ENCODE measurements around the gene RFLNA. TPM values are rescaled to one million over a fixed set of nuclear protein-coding genes. Genes with fewer than 3 reads are reported as not detected.
"Not testable (repeated sequence)": the region's sequence is repeated elsewhere in the genome, so short reads cannot be mapped to it uniquely, and the experiment has no call there.

RFLNA gene
- polyA plus RNA-seq, 3 donors: 5.7 to 9.0 (median 7.6) TPM

DNA sequence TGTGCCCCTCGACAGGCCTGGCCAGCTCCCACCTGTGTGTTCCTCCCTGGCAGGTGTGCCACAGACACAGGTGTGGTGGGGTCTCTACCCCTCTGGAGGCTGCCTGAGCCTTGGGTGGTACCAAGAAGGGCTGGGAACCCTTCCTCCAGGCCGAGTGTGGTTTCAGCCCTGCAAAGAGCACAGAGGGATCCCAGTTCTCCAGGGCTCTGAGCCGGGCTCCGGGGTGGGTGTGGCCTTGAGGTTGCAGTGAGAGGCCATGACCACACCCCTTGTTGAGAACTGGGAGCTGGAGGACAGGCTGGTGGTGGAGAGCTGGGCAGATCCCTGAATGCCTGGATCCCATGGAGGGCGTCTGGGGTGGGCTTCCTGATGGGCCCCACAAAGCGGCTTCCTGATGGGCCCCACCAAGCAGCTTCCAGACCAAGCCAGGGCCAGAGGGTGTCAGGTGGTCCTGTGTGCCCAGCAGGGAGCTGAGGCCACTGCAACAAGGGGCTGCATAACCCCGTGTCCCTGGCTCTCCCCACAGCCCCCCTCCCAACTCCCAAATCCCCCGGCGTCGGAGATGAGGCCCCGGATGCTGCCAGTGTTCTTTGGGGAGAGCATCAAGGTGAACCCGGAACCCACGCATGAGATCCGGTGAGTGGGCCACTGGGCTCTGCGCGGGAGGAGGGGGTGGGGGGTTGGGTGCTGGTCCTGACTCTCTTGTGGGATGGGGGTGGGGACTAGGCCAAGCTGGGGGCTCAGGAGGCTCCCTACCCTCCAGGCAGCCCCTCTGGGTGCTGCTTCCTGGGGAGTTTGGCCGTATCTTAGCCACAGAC is 16.6 kb downstream of the RFLNA start:
- no peak for DNase-seq (ENCODE audit: extremely low read depth in 1 of 11, low read depth in 9 of 11, low spot score in 4 of 11)

DNA sequence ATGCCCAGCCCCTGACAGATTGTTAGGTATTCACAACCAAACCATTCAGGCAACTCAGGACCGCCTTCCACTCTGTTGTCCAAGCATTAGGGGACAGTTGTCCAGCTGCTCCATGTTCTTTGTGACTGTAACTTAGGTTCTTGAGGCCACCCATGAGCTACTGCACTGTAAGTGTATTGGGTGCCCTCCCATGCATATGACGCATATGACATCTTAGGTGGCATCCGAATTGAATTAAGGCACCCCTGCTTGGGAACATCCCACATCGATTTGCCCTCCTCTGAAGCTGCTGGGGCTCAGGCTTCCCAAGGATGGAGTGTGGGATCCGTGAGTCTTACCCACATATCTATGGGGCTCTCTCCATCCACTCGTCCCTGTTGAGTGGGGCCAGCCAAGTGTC is 17.7 kb downstream of the RFLNA start:
- no peak for DNase-seq (ENCODE audit: extremely low read depth in 1 of 11, low read depth in 9 of 11, low spot score in 4 of 11)

DNA sequence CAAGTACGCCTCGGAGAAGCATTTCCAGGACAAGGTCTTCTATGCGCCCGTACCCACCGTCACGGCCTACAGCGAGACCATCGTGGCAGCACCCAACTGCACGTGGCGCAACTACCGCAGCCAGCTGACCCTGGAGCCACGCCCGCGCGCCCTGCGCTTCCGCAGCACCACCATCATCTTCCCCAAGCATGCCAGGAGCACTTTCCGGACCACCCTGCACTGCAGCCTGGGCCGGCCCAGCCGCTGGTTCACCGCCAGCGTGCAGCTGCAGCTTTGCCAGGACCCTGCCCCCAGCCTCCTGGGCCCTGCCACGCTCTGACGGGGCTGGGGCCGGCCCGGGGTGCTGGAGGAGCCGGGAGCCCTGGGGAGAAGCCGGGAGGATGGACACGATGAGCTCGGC is 19.3 kb downstream of the RFLNA start:
- DNase-seq (ENCODE audit: extremely low read depth in 1 of 11, low read depth in 9 of 11, low spot score in 4 of 11): no peak

DNA sequence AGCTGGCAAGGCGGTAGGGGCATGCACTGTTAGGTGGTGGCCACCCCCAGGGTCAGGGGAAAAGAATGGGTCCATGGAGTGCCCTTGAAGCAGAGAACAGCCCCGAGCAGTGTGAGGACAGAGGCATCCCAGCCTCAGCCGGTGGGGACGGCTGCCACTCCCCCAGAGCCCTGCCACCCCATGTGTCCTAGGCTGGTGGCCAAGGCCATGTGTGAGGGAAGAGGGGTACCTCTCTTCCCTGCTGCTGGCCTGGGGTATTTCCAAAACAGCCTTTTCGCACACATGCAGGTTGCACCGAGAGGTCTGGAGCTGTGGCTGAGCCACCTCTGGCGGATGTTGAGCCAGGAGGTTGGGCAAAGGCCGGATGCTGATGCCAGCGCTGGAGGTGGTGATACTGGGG is 19.9 kb downstream of the RFLNA start:
- DNase-seq (ENCODE audit: extremely low read depth in 1 of 11, low read depth in 9 of 11, low spot score in 4 of 11): no peak

DNA sequence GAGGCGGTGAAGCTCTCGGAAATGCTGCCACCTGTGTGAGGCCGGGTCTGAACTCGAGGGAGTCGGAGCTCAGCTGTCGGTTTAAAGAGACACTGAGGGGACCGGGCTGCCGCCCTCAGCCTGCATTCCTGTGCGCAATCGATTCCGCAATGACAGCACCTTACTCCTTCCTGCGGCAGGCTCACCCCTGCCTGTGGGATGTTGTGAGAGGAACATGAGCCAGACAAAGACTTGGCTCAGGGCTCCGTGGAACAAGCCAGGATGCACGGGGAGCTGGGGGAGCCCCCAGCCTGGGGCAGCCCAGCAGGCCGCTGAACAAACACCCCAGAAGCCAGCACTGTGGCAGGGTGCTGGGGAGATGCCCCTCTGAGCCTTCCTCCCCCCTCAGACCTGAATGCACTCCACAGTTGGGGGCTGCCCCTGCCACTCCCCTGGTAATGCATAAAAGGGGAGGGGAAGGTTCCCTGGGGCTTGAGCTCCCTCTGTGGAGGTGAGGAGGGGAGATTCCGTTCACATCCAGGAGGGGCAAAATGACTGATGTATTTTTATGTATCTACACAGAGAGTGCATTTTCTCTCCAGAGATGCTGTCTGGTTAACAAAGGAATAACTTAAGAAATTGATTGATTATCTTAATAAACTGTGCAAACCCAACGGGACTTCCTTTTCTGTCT is 20.6 kb downstream of the RFLNA start:
- DNase-seq (ENCODE audit: extremely low read depth in 1 of 11, low read depth in 9 of 11, low spot score in 4 of 11): no peak

DNA sequence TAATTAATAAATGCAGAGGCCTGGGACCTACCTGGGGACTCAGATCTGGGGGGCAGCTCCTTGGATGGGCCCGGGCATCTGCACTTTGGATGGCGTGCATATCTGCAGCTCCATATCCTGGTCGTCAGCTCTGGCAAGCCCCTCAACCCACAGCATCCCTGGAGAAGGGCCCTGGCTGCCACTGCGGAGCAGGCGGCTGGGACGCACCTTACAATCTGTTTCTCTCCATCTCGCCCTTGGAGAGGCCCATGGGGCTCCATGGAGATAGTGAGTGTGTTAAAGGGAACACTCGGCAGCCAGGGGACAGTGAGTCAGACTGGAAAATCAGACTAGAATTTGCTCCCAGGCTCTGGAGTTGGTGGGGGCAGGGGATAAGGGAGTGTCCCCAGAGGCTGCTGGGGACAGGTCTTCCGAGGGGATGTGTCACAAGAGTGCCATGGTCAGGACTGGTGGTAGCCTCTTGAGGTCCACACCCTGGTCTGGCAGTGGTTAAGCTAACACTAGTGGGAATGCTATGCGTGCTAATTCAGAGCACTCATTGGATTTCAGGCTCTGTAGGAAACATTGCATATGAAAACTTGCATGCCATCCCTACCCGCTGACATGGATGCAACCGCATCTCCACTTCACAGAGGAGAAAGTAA is 21.5 kb downstream of the RFLNA start:
- no peak for DNase-seq (ENCODE audit: extremely low read depth in 1 of 11, low read depth in 9 of 11, low spot score in 4 of 11)

DNA sequence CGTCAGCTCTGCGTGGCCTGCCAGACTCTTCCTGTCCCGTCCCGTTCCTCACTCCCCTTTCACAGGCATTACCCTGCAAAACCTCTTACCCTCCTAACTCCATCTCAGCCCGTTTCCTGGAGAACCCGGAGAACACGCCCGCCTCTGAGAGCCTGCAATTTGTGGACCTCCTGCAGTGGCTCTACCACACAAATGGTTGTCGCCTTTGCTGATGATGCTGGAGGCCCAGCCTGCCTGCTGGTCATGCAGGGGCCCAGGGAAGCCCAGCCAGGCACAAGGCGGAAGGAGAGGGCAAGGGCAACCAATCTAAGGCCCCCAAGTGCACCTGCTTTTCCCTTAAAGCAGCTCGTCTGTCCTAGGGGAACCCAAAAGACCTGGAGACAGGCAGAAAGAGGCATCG is 22.5 kb downstream of the RFLNA start:
- no peak for DNase-seq (ENCODE audit: extremely low read depth in 1 of 11, low read depth in 9 of 11, low spot score in 4 of 11)

DNA sequence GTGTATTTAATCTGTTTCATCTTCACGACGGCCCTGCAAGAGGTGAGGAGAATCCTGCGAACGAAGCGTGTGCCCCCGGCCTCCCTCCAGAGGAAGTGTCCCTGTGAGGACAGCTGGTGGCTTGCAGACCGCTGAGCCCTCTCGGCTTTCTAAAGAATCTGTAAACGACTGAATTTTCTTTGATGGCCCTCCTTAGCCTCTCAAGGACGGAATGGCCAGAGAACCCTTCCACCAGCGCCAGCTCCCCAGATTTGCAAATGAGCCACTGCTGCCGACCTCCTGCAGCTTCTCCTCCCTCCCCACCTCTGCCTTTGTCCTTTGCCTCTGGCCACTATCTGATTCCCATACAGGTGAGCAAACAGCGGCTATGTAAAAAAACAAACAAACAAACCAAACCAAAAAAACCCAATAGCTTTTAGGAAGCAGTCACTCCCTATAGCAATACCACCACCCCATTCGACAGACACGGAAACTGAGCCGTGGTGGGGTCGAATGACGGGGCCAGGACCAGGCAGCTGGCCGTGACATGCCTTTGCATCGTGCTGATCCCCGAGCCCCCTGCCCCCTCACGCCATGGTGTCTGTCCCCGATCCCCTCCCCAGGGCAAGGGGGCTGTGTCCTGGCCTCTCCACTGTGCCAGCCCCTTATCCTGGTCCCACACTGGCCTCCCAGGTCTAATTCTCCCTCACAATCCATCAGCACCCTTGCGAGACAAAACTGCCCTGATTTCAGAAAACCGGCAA is 23.6 kb downstream of the RFLNA start:
- no peak for DNase-seq (ENCODE audit: extremely low read depth in 1 of 11, low read depth in 9 of 11, low spot score in 4 of 11)

DNA sequence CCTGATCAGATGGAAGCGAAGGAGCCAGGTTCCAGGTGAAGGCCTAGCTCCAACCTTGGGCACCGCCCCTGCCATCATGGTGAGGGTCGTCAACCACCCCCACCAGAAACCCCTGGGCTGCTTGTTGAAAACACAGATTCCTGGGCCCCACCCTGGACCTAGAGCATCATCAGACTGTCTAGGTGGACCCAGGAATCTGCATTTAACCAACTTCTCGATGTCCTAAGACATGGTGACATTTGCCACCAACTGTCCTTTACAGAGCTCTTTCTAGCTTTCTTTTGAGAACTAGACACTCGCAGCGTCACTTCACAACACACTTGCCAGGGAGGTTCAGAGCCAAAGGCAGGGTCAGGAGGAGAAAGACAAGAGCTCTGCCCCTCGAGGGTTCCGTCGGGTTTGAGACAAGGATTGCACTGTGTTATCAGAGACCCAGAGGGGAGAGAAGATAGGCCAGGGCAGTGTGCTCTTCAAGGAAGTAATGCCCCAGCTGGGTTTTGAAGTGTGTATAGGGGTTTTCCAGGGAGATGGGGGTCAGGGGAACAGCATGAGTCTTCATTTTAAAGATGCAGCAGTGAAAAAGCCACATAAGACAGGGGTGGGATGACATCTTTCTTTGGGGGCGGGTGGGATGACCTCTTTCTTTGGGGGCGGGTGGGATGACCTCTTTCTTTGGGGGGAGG is 24.6 kb downstream of the RFLNA start:
- DNase-seq (ENCODE audit: extremely low read depth in 1 of 11, low read depth in 9 of 11, low spot score in 4 of 11): no peak

DNA sequence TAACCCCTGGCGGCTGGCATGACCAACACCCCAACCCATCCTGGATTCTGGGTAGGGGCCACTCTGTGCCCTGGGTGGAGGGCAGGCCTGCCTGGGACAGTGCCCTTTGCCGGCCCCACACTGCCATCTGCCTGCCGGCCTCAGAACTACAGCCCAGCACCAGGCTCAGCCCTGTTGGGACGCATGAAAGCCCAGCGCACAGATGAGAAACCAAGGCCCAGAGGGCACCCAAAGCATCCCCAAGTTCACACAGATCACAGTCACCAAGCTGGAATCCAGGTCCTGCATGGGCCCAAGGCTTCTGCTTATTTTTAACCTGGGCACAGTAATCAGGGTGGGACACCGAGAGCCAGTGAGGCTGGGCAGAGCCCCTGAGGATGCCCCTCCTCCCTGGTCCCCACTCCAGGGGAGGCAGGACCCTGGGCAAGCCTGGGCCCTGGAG is 26.2 kb downstream of the RFLNA start:
- DNase-seq (ENCODE audit: extremely low read depth in 1 of 11, low read depth in 9 of 11, low spot score in 4 of 11): no peak

DNA sequence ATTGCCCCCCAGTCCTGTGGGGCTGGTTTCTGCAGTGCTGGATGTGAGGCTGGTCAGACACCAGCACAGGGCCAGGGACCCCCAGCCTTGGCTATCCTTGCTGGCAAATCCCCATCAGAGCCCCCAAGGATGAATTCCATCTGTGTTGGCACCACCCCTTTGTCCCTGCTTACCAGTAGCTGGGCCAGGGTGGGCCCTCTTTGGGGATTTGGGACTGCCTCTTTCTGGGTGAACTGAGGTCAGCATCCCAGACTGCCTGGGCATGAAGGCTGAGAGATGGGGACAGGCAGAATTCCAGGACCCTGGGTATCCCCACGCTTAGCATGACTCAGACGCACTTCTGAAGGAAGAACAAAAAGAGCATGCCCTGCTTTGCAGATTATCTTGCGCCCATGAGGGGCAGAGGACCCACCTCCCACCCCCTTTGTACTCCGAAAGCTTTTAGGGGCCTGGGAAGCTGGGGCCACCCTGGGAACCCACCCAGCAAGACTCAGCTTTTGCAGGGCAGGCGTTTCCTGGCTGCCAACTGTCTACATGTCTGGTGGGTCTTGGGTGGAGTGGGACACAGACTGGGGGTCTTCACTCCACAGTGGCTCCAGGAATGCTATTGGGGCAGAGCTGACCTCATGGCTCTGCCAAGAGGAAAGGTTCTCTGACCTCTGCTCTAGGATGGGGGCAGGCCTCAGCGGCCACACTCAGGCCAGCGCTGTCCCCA is 26.8 kb downstream of the RFLNA start:
- DNase-seq (ENCODE audit: extremely low read depth in 1 of 11, low read depth in 9 of 11, low spot score in 4 of 11): no peak

DNA sequence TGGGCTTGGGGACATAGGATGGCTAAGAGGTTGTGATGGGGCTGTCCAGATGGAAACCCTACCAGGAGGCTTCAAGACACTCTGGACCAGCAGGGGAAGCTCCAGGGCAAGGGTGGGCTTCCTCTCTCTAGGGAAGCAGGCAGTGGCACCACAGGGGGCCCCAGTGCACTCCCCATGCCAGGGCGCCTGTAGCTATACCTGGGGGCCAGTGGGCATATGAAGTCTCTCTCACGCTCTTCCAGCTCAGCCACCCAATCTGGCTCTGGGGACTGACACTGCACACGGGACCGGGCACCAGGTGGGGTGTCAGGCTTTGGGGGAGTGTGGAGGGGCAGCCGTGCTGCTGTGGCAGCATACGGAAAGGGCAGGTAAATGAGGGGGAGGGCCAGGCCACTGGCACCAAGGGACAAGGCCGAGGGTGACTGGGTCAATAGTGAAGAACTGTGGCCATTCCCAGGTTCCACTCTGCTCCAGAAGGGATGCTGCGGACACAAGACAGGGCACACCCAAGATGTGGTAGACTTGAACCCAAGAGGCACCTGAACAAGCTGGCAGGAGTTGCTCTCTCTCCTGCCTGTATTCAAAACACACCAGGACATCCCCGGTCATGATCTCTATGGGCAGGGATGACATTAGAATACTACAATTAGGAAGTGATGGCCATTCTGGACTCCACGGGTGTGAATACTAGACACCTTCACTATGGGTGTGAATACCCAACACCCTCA is 27.5 kb downstream of the RFLNA start:
- no peak for DNase-seq (ENCODE audit: extremely low read depth in 1 of 11, low read depth in 9 of 11, low spot score in 4 of 11)

DNA sequence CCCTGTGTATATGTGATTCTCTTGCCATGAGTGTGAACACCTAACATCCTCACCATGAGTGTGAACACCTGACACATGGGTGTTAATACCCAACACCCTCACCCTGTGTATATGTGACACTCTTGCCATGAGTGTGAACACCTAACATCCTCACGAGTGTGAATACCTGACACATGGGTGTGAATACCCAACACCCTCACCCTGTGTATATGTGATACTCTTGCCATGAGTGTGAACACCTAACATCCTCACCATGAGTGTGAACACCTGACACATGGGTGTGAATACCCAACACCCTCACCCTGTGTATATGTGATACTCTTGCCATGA is 28.1 kb downstream of the RFLNA start:
- DNase-seq (ENCODE audit: extremely low read depth in 1 of 11, low read depth in 9 of 11, low spot score in 4 of 11): not testable (repeated sequence)

DNA sequence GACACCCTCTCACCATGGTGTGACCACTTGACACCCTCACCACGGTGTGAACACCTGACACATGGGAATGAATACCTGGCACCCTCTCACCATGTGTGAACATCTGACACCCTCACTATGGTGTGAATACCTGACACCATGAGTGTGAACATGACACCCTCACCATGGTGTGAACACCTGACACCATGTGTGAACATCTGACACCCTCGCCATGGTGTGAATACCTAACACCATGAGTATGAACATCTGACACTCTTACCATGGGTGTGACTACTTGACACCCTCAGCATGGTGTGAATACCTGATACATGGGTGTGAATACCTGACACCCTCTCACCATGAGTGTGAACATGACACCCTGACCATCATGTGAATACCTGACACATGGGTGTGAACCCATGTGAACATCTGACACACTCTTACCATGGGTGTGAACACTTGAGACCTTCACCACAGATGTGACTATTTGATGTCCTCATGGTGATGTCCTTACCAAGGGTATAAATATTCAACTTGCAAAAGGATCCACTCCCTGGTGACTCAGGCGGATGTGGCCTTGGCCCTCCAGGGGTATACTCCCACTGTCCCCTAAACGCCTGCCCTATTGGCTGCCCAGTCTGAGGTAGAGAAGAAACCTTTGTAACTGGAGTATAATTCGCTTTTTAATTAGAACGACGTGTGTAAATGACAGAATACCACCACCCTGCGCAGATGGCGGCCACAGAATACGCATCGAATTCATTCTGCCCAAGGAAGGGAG is 29.1 kb downstream of the RFLNA start:
- DNase-seq (ENCODE audit: extremely low read depth in 1 of 11, low read depth in 9 of 11, low spot score in 4 of 11): no peak

DNA sequence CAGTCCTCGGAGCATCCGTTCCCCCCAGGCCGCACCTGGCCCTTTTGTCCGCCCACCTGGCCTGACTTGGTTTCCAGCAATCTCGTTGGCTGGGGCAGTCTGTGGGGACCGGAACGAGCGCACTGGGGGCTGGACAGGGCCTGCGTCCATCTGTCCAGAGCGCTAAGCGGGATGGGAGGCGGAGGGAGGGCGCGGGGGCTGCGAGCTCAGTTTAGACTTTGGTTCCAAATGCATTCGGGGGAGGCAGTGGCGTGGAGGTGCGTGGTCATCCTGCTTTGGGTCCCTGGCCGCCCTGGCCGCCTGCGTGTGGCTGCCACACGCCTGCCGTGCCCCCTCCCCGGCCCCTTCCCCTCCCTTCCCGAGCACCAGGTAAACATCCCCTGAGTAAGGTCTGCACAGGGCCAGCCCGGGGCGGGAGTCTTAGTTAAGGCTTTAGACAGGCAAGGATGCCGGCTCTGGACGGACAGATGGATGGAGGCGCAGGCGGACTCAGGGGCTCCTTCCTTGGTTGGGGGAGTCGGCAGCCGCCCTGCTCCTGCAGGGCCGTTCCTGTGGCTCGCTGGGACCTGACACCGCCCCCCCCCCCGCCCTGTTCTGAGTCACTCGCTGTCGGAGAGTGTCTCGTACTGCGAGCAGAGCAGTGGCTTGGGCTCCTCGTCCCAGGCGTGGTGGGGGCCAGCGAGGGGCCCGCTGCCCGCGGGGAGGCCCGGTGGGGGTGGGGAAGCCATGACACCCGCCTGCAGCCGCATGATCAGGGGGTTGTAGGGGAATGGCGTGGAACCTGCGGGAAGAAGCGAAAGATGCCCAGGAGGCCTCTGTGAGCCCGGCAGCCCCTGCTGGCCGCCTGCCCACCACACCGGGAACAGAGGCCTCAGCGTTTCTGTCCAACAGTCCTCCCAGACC is 30.2 kb downstream of the RFLNA start:
- no peak for DNase-seq (ENCODE audit: extremely low read depth in 1 of 11, low read depth in 9 of 11, low spot score in 4 of 11)

DNA sequence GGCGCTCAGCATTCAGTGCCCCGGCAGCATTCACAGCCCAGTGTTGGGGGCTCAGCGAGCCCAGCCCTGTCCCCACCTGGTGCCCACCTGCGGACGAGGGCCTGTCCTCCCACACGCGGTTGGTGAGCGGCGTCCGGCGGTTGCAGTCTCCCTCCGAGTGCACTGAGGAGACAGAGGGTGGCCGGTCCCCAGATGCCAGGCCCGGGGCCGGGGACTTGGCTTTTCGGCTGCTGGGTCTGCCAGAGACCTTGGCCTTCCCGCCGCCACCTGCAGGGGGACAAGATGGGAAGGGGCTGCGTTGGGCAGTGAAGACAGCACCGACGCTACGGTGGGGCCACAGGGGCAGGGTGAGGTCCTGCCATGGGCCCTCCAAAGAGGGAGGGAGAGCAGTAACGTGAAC is 31.2 kb downstream of the RFLNA start:
- DNase-seq (ENCODE audit: extremely low read depth in 1 of 11, low read depth in 9 of 11, low spot score in 4 of 11): no peak
